H1 (cell line): ENCODE data around the gene CDCA5. TPM values are rescaled to one million over a fixed set of nuclear protein-coding genes. Genes with fewer than 3 reads are reported as not detected.

Source experiments
- CTCF ChIA-PET: fragments of 300-600 bp; sonication (Branson Sonifier 250); formaldehyde crosslinking; loops from one replicate; lab custom pipeline; 2021; ENCODE audit not compliant: partially characterized antibody; lab: Charles Lee
- POLR2A ChIA-PET: fragments of 300-600 bp; sonication (Branson Sonifier 250); formaldehyde crosslinking; loops from one replicate; lab custom pipeline; 2021; ENCODE audit warnings: inconsistent platforms; ENCODE audit not compliant: partially characterized antibody; lab: Charles Lee
- DNase-seq, 2 experiments: peaks; one replicate each; pipeline versions ENCODE4 v3.0.0 to v3.0.0-alpha.2; 2010 to 2022; ENCODE audit warnings: low spot score in 2 of 2, low read depth in 1 of 2, mixed read lengths in 1 of 2
- FAIRE-seq: peaks from 2 replicates; lab custom pipeline; 2011; peaks lifted over from hg19 to GRCh38; lab: Jason Lieb, UNC
- H2AFZ ChIP-seq: 2 replicates; pipeline ENCODE4 v1.8.1; 2012; ENCODE audit warnings: low read length, inconsistent platforms
- H2AK5ac ChIP-seq: 2 replicates; pipeline ENCODE4 v1.6.1; 2013; ENCODE audit warnings: low read depth, low read length
- H2BK120ac ChIP-seq: replicated peaks from 2 replicates; pipeline ENCODE3; 2013; ENCODE audit warnings: low read depth, low read length, inconsistent platforms
- H2BK12ac ChIP-seq: 2 replicates; pipeline ENCODE4 v1.6.1; 2013; ENCODE audit warnings: low read depth, low read length
- H2BK15ac ChIP-seq: 2 replicates; pipeline ENCODE4 v1.6.1; 2013; ENCODE audit warnings: low read length
- H2BK20ac ChIP-seq: 2 replicates; pipeline ENCODE4 v1.6.1; 2013; ENCODE audit warnings: low read length
- H2BK5ac ChIP-seq: 2 replicates; pipeline ENCODE4 v1.6.1; 2013; ENCODE audit warnings: low read depth, low read length
- H3K14ac ChIP-seq: 2 replicates; pipeline ENCODE4 v1.6.1; 2013; ENCODE audit warnings: inconsistent platforms; ENCODE audit not compliant: insufficient read length
- H3K18ac ChIP-seq: 2 replicates; pipeline ENCODE4 v1.6.1; 2013; ENCODE audit warnings: low read length; ENCODE audit errors: extremely low read depth
- H3K23ac ChIP-seq: 2 replicates; pipeline ENCODE4 v1.6.1; 2013; ENCODE audit warnings: inconsistent platforms; ENCODE audit not compliant: insufficient read length
- H3K23me2 ChIP-seq: 2 replicates; pipeline ENCODE4 v1.6.1; 2013; ENCODE audit warnings: low read depth, low read length
- H3K27ac ChIP-seq: 2 replicates; pipeline ENCODE4 v1.6.1; 2011; ENCODE audit warnings: low read depth, low read length, inconsistent platforms
- H3K27me3 ChIP-seq, 4 experiments: replicated peaks in 1 of 4; 1 replicate in 1 of 4; 2 replicates in 3 of 4; pipeline versions ENCODE4 v1.6.1 to v1.8.1; 2011 to 2013; ENCODE audit warnings: low read length in 3 of 4, mild to moderate bottlenecking in 3 of 4, inconsistent platforms in 2 of 4, mixed read lengths in 2 of 4, moderate library complexity in 1 of 4; ENCODE audit not compliant: control insufficient read depth in 3 of 4, insufficient read depth in 3 of 4; ENCODE audit errors: extremely low read depth in 1 of 4
- H3K36me3 ChIP-seq, 4 experiments: 2 replicates each; pipeline versions ENCODE4 v1.6.1 to v1.8.1; 2011 to 2013; ENCODE audit warnings: mild to moderate bottlenecking in 4 of 4, low read length in 3 of 4, moderate library complexity in 2 of 4, control low read depth in 1 of 4, inconsistent platforms in 1 of 4; ENCODE audit not compliant: insufficient read depth in 4 of 4, control insufficient read depth in 2 of 4
- H3K4ac ChIP-seq: replicated peaks from 2 replicates; pipeline ENCODE3; 2013; ENCODE audit warnings: low read length, low read depth, mixed read lengths, inconsistent platforms; ENCODE audit not compliant: insufficient read length
- H3K4me1 ChIP-seq, 4 experiments: replicated peaks in 1 of 4; 1 replicate in 1 of 4; 2 replicates in 3 of 4; pipeline versions ENCODE4 v1.6.1 to v1.8.1; 2011 to 2013; ENCODE audit warnings: low read length in 3 of 4, inconsistent platforms in 2 of 4, mixed read lengths in 1 of 4; ENCODE audit not compliant: insufficient read depth in 4 of 4, control insufficient read depth in 3 of 4
- H3K4me2 ChIP-seq, 2 experiments: 2 replicates each; pipeline versions ENCODE4 v1.6.1 to v1.8.1; 2011 to 2013; ENCODE audit warnings: low read depth in 2 of 2, low read length in 2 of 2, control low read depth in 1 of 2, inconsistent platforms in 1 of 2, mild to moderate bottlenecking in 1 of 2; ENCODE audit not compliant: insufficient read depth in 1 of 2
- H3K4me3 ChIP-seq, 4 experiments: fragments of 200-600, 300-600 bp in 1 of 4; sonication (generic), shearing (Covaris generic), sonication (Bioruptor Twin) in 1 of 4; 2 replicates each; pipeline versions ENCODE4 v1.5.1 to v1.8.1; 2011 to 2016; ENCODE audit warnings: low read length in 4 of 4, low read depth in 3 of 4, control low read depth in 2 of 4, inconsistent platforms in 2 of 4, mild to moderate bottlenecking in 2 of 4, mixed read lengths in 1 of 4, moderate library complexity in 1 of 4; ENCODE audit not compliant: insufficient read depth in 2 of 4; ENCODE audit errors: extremely low read depth in 1 of 4
- H3K56ac ChIP-seq: replicated peaks from 2 replicates; pipeline ENCODE3; 2013; ENCODE audit warnings: low read depth, mild to moderate bottlenecking, mixed read lengths, low read length, inconsistent platforms; ENCODE audit not compliant: insufficient read length
- H3K79me1 ChIP-seq: 2 replicates; pipeline ENCODE4 v1.6.1; 2013; ENCODE audit warnings: low read depth, low read length, control low read depth
- H3K79me2 ChIP-seq, 2 experiments: 2 replicates each; pipeline versions ENCODE4 v1.6.1 to v1.8.1; 2012 to 2013; ENCODE audit warnings: low read length in 2 of 2, mild to moderate bottlenecking in 2 of 2, inconsistent platforms in 1 of 2; ENCODE audit not compliant: insufficient read depth in 2 of 2, control insufficient read depth in 1 of 2
- H3K9ac ChIP-seq, 4 experiments: replicated peaks in 1 of 4; 1 replicate in 1 of 4; 2 replicates in 3 of 4; pipeline versions ENCODE4 v1.6.1 to v1.8.1; 2011 to 2013; ENCODE audit warnings: low read depth in 3 of 4, low read length in 3 of 4, control low read depth in 2 of 4, mild to moderate bottlenecking in 2 of 4, moderate library complexity in 2 of 4, inconsistent platforms in 1 of 4; ENCODE audit errors: extremely low read depth in 1 of 4
- H3K9me3 ChIP-seq, 2 experiments: 2 replicates each; pipeline versions ENCODE4 v1.6.1 to v1.8.1; 2012 to 2013; ENCODE audit warnings: mild to moderate bottlenecking in 2 of 2, moderate library complexity in 2 of 2, control low read depth in 1 of 2, inconsistent platforms in 1 of 2, low read depth in 1 of 2, low read length in 1 of 2, mixed read lengths in 1 of 2; ENCODE audit not compliant: insufficient read depth in 2 of 2
- H4K20me1 ChIP-seq, 2 experiments: replicated peaks in 1 of 2; 2 replicates each; pipeline versions ENCODE3 to v1.8.1; 2011 to 2013; ENCODE audit warnings: inconsistent platforms in 2 of 2, low read length in 2 of 2, mild to moderate bottlenecking in 1 of 2; ENCODE audit not compliant: insufficient read depth in 2 of 2, control insufficient read depth in 1 of 2
- H4K5ac ChIP-seq: 2 replicates; pipeline ENCODE4 v1.6.1; 2013; ENCODE audit warnings: low read length, low read depth, mixed read lengths, inconsistent platforms; ENCODE audit not compliant: insufficient read length
- H4K8ac ChIP-seq: 2 replicates; pipeline ENCODE4 v1.8.0; 2013; ENCODE audit warnings: mild to moderate bottlenecking, moderate library complexity, low read length, inconsistent platforms; ENCODE audit not compliant: insufficient read depth; ENCODE audit errors: extremely low read depth
- H4K91ac ChIP-seq: replicated peaks from 2 replicates; pipeline ENCODE3; 2013; ENCODE audit warnings: low read length, mixed read lengths, inconsistent platforms; ENCODE audit not compliant: insufficient read length
- ASH2L ChIP-seq: fragments of 200-600, 300-600 bp; sonication (generic); IDR thresholded peaks from one replicate; pipeline ENCODE4 v1.7.1; 2017; ENCODE audit warnings: low read length
- CBX5 ChIP-seq: fragments of 300-800, 300-1000 bp; sonication (generic); IDR thresholded peaks from 2 replicates; pipeline ENCODE4 v1.7.1; 2016; ENCODE audit warnings: antibody characterized with exemption, low read length, low read depth
- CBX8 ChIP-seq: fragments of 300-800, 300-1000 bp; sonication (generic); IDR thresholded peaks from 2 replicates; pipeline ENCODE4 v1.7.1; 2016; ENCODE audit warnings: low read depth, low read length, borderline replicate concordance
- NRF1 ChIP-seq: IDR thresholded peaks from 2 replicates; pipeline ENCODE4 v1.6.1; 2011; ENCODE audit warnings: mild to moderate bottlenecking, low read depth, low read length, improper control_type of control experiment
- POLR2A ChIP-seq, 2 experiments: IDR thresholded peaks; 1 replicate in 1 of 2; 2 replicates in 1 of 2; pipeline ENCODE4 v1.6.1; 2011; ENCODE audit warnings: low read depth in 2 of 2, low read length in 2 of 2, mild to moderate bottlenecking in 2 of 2; ENCODE audit errors: control extremely low read depth in 1 of 2
- RFX5 ChIP-seq: IDR thresholded peaks from 2 replicates; pipeline ENCODE4 v1.6.1; 2011; ENCODE audit warnings: low read depth, low read length, improper control_type of control experiment, borderline replicate concordance
- SIRT6 ChIP-seq: IDR thresholded peaks from one replicate; pipeline ENCODE4 v1.7.1; 2012; ENCODE audit warnings: low read length, inconsistent platforms
- WGBS, 2 experiments: shearing (Covaris generic) in 1 of 2; methylation state at CpG; one replicate each; pipeline versions ENCODE4 v1.1.6 to v1.1.7; 2013 to 2015; ENCODE audit warnings: low lambda C conversion rate in 2 of 2, mixed read lengths in 2 of 2, inconsistent platforms in 1 of 2, low coverage in 1 of 2, missing lambda C conversion rate in 1 of 2; ENCODE audit not compliant: insufficient replicate concordance in 2 of 2, insufficient coverage in 1 of 2, insufficient read length in 1 of 2; ENCODE audit errors: extremely low coverage in 1 of 2, missing lambda C conversion rate in 1 of 2; 5-methylcytosine and 5-hydroxymethylcytosine counted together
- polyA plus RNA-seq, 7 experiments: library from polyadenylated mRNA; depleted of rRNA in 3 of 7; stranded (reverse) in 5 of 7; unstranded in 2 of 7; fragments of >200 nt in 5 of 7; fragments of 200-250 nt in 2 of 7; gene quantifications; 1 replicate in 5 of 7; 2 replicates in 1 of 7; 4 replicates in 1 of 7; pipeline versions ENCODE4 v1.2.1 to v1.2.3, GENCODE V29; 2011 to 2013; ENCODE audit warnings: missing spikeins in 2 of 7, mixed read lengths in 2 of 7
- total RNA-seq: library from RNA; stranded (reverse); fragmentation: NEBNext Ultra II Directional; extraction: Animal tissue kit (Norgen Biotek cat#: 25700); gene quantifications from 2 replicates; pipeline ENCODE4 v1.2.1, GENCODE V29; 2021
- TF ChIP-seq, protein P1 (sequence below), 3 experiments: IDR thresholded peaks; 1 replicate in 2 of 3; 2 replicates in 1 of 3; pipeline versions ENCODE4 v1.5.1 to v1.6.1; 2011; ENCODE audit warnings: low read length in 3 of 3, mild to moderate bottlenecking in 3 of 3, inconsistent platforms in 2 of 3, low read depth in 1 of 3, moderate library complexity in 1 of 3; ENCODE audit not compliant: insufficient read depth in 1 of 3; ENCODE audit errors: control extremely low read depth in 1 of 3
- TF ChIP-seq, protein P2 (sequence below): IDR thresholded peaks from 2 replicates; pipeline ENCODE4 v1.6.1; 2012; ENCODE audit warnings: inconsistent platforms
- TF ChIP-seq, protein P3 (sequence below): IDR thresholded peaks from 2 replicates; pipeline ENCODE4 v1.6.1; 2011; ENCODE audit warnings: low read length, improper control_type of control experiment

Gene CDCA5
- total and polyA plus RNA-seq, 2 of the 8 experiments (the other 6 are each of a cell fraction or from before 2014, with no cell fraction given): 39.2 to 87.0 TPM

DNA sequence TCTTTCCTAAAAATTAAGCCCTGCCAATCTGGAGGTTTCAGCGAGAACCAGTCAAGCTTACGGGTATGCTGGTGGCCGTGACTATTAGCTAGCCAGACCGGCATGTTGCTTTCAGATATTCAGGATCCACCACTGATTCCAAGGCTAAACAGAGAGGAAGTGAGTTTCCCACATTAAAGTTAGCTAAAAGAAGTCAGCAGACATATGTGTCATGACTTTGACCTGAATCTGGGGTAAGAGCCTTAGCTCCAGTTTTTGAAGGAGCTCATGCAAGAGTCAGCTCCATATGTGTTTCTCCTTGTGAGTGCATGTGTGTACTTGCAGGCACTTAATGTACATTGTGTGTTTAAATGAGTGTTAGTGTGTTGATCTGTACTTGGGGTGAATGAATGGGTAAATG lies 1.6 kb upstream of the CDCA5 start:
- no peak for FAIRE-seq
- no peak overlapping the region for H3K23ac ChIP-seq
- peak overlapping the region in 1 of 4 experiments; percentile 99; a peak in 1 of 8 replicates for H3K4me3 ChIP-seq
- H4K8ac ChIP-seq: no peak overlapping the region
- H3K4ac ChIP-seq: no peak overlapping the region
- H3K79me1 ChIP-seq: peaks cover 22% of the 10 kb centered on the region
- H2BK120ac ChIP-seq: no peak overlapping the region
- H2BK20ac ChIP-seq: no peak overlapping the region
- H2BK15ac ChIP-seq: no peak overlapping the region
- POLR2A ChIA-PET: interaction anchor here (0.7 to 16.8 kb wide), 6 partner anchors 12 to 44 kb away, joined by 3 to 230 read pairs (median 8); partner anchors contain the start of genes CDCA5, FAU, MRPL49 and VPS51
- H3K9ac ChIP-seq: no peak overlapping the region; a peak in 1 of 7 replicates
- no peak overlapping the region for H3K18ac ChIP-seq
- H4K91ac ChIP-seq: no peak overlapping the region
- no peak overlapping the region for H2AFZ ChIP-seq
- H3K27ac ChIP-seq: no peak overlapping the region
- H3K56ac ChIP-seq: no peak overlapping the region
- DNase-seq: no peak
- H4K20me1 ChIP-seq: peaks cover 0 to 4% of the 10 kb centered on the region in 2 experiments
- peaks cover 10 to 24% (median 19%) of the 10 kb centered on the region in 4 experiments for H3K36me3 ChIP-seq
- 91% methylated on average over 4 of the region's 4 CpGs; no CpG with 5 or more reads in 1 of the 2 experiments for WGBS, 2 experiments
- H3K27me3 ChIP-seq: no peaks in the 10 kb centered on the region
- CTCF ChIA-PET: interaction anchor here (0.9 to 2.3 kb wide), 2 partner anchors 25 to 199 kb away, joined by 4 to 7 read pairs; no protein-coding TSS in a partner anchor
- H3K4me2 ChIP-seq: peak overlapping the region in 1 of 2 experiments; percentile 88; a peak in 2 of 4 replicates
- no peak overlapping the region for H4K5ac ChIP-seq
- H2AK5ac ChIP-seq: no peak overlapping the region
- no peaks in the 10 kb centered on the region for H3K9me3 ChIP-seq
- no peak overlapping the region for H2BK12ac ChIP-seq
- peaks cover 8% of the 10 kb centered on the region for H3K23me2 ChIP-seq
- peaks cover 0 to 9% (median 4%) of the 10 kb centered on the region in 4 experiments; a peak in 5 of 7 replicates for H3K4me1 ChIP-seq
- H2BK5ac ChIP-seq: no peak overlapping the region
- H3K14ac ChIP-seq: no peak overlapping the region
- peaks cover 10 to 33% of the 10 kb centered on the region in 2 experiments for H3K79me2 ChIP-seq
- TF ChIP-seq CBX8: no peak
- TF ChIP-seq, protein P1, sequence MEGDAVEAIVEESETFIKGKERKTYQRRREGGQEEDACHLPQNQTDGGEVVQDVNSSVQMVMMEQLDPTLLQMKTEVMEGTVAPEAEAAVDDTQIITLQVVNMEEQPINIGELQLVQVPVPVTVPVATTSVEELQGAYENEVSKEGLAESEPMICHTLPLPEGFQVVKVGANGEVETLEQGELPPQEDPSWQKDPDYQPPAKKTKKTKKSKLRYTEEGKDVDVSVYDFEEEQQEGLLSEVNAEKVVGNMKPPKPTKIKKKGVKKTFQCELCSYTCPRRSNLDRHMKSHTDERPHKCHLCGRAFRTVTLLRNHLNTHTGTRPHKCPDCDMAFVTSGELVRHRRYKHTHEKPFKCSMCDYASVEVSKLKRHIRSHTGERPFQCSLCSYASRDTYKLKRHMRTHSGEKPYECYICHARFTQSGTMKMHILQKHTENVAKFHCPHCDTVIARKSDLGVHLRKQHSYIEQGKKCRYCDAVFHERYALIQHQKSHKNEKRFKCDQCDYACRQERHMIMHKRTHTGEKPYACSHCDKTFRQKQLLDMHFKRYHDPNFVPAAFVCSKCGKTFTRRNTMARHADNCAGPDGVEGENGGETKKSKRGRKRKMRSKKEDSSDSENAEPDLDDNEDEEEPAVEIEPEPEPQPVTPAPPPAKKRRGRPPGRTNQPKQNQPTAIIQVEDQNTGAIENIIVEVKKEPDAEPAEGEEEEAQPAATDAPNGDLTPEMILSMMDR (IDR thresholded peaks at IDR 0.05; ENCODE audit: control extremely low read depth in 1 of 3, insufficient read depth in 1 of 3, low read depth in 1 of 3, low read length in 3 of 3): no peak
- TF ChIP-seq POLR2A (IDR thresholded peaks at IDR 0.05; ENCODE audit: control extremely low read depth in 1 of 2, low read depth in 2 of 2, low read length in 2 of 2): no peak
- TF ChIP-seq, protein P2, sequence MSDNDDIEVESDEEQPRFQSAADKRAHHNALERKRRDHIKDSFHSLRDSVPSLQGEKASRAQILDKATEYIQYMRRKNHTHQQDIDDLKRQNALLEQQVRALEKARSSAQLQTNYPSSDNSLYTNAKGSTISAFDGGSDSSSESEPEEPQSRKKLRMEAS: no peak
- no peak for TF ChIP-seq CBX5
- TF ChIP-seq SIRT6: no peak
- TF ChIP-seq, protein P3, sequence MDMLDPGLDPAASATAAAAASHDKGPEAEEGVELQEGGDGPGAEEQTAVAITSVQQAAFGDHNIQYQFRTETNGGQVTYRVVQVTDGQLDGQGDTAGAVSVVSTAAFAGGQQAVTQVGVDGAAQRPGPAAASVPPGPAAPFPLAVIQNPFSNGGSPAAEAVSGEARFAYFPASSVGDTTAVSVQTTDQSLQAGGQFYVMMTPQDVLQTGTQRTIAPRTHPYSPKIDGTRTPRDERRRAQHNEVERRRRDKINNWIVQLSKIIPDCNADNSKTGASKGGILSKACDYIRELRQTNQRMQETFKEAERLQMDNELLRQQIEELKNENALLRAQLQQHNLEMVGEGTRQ: no peak
- TF ChIP-seq RFX5: no peak
- TF ChIP-seq NRF1: no peak
- no peak for TF ChIP-seq ASH2L
